GM21825 (cell line): ENCODE measurements around the gene FGF21.

Experiments
- ATAC-seq: cut with Tn5 transposase; IDR thresholded peaks from one replicate; pipeline ENCODE4 v1.9.1; 2021; ENCODE audit warnings: mild to moderate bottlenecking, moderate library complexity; ENCODE audit not compliant: unreplicated experiment

Gene FGF21

DNA sequence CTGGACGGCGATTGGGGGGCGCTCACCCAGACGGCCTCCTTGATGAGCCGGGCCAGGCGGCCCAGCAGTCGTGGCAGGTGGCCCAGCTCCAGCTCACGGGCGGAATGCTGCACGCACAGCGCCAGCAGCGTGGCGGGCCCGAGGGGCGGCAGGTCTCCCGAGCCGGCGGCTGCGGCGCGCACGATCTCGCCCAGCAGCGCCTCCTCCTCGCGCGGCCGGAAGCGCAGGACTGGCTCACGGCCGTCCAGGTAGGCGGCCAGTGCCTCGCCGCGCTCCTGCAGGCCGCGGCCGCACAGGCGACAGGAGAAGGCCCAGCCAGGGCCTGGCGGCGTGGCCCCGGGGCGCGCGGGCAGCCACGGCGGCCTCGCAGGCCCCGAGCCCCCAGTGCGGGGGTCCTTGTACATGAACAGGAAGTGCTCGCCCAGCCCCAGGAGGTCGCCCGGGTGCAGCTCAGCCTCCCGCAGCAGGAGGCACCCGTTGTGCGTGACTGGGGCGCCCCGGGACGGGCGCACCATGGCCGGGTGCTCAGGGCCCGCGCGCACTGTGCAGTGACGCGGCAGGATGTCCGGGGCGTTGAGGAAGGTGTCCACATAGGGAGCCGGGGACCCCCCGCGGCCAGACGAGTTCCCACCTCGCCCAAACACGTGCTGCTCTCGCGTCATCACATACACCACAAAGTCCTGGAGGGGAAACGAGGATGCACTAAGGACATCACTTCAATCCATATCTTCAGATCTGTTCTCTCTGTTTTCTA lies 26.2 kb upstream of the FGF21 start:
- ATAC-seq: no peak

DNA sequence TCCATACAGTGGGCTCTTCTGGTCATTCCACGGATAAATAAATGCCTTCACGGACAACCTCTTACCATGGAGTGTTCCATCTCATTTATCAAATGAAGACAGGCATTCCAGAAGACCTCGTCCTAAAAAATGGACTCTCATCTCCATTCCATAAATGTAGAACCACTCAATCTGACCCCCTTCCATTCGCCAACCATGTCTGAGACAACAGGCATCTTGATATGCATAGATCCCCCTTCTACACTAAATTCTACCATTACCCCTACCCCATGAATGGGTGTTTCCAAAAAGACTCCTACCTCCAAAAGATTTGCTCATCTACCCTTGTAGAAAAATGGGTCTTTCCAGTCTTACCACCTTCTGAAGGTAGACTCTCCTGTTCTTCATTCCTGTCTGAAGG lies 23.9 kb upstream of the FGF21 start:
- ATAC-seq: no peak

DNA sequence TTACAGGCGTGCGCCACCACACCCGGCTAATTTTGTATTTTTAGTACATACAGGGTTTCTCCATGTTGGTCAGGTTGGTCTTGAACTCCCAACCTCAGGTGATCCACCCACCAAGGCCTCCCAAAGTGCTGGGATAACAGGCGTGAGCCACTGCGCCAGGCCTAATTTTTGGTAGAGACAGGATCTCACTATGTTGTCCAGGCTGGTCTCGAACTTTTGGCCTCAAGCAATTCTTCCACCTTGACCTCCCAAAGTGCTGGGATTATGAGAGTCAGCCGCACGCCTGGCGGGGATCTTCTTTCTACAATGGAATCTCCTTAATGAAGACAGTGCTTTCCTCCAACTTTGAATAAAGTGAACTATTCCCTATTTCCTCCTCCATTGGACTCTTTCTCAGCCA lies 20.7 kb upstream of the FGF21 start:
- ATAC-seq: no peak

- no peak for ATAC-seq
Measured at GRCh38 chr19:48735031-48735615, 20.2 kb upstream of the FGF21 start.

DNA sequence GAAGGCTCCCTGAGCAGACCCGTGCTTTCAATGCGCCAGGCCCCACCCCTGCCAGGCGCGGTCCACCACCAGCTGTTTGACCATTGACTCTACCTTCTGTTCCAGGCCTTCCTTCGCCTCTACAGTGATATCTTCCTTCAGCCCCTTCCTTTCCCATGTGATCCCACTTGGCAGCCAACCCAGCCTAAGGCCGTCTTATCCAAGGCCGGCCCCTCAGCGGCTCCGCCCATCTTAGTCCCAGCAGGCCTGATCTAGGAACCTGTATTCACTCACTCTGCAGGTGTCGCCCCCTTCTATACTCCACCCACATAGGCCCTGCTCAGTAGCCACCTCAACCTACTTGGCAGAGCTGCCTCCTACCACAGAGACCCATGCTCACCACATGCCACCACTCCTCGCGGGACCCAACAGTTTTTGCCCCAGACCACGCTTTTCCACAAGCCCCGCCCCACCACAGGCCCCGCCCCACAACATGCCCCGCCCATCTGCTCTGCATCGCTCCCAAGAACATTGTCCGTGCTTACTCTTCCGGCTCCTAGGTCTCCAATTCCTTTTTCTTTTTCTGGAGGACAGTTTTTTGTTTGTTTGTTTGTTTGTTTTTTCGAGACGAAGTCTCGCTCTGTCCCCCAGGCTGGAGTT lies 17.8 kb upstream of the FGF21 start:
- no peak for ATAC-seq

GRCh38 chr19:48738557-48739403 lies 16.5 kb upstream of the FGF21 start:
- ATAC-seq: peak; percentile 78

- ATAC-seq: no peak
Measured at GRCh38 chr19:48739404-48740163, 15.7 kb upstream of the FGF21 start.

DNA sequence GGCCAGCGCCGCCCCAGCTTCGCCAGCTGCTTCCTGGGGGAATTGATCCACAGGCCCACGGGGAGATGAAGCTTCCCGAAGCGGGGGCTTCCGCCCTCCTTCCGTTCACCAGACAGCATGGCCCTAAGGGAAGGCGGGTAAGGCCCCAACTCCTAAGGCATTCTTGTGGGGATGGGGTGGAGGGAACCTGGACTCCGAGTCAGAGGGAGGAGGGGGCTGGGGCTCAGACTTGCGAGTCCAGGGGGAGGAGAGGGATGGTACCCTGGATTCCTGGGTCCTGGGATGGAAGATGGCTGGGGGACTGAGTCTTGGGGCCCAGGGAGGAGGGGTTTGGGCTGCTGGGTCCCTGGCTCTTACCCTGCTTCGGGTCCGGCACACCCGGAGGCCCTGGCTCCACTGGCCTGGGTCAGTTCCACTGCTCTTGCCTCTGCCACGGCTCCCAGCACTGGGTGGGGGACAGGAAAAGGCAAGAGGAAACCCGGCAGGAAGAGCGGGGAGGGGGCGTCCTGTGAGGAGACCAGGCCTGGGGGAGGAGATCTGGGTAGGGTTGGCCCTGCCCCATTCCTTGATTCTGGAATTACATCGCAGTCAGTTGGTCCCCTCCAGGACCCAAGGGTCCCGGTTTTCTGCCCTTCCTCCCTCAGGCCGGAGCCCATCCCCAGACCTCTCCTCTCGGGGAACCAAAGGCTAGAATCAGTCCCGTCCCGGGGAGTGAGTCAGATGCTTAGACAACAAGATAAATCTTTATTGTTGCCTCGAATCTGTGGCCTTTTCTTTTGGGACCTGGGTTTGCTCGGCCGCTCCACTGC lies 15.0 kb upstream of the FGF21 start, which contains the start of gene RASIP1:
Gene RASIP1, minus strand, starts transcription at position 447 of the 809 bp plus-strand sequence. Its CDS starts 328 bp downstream, at position 119.
- ATAC-seq: no peak

DNA sequence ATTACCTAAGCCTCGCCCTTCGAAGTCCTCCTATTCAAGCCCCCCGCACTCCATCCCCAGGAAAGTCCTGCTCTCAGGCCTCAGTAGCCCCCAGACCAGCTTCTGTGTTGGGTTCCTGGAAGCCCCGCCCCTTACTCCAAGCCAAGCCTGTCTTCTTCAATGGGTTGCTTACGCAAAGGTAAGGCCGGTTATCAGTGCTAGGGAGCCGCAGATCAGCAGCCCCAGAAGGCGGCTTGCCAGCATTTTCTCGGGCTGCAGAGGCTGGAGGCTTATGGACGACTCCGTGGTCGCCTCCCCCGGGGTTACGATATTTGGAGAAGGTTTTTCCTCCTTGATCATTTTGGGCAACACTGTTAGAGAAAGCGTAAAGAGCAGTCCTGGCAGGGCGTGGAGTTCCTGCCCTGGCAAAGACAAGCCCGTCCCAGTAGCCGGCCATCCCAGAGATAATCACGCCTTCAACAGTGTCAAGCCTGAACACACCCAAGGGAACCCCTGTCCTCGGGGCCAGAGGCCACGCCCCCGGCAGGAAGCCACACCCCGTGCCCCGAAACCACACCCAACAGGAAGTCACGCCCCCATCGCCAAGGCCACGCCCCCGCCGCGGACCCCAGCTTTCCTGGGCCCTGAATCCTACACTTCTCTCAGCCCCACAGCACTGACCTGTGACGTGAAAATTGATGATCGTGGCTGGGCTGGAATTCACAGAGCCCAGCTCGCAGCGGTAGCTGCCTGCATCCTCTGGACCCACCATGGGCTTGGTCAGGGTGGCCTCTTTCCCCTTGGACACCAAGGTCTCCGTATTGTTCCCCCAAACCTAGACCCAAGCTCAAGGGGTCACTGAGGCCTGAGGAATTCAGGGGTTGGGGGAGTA lies 14.0 kb upstream of the FGF21 start:
- ATAC-seq: no peak

DNA sequence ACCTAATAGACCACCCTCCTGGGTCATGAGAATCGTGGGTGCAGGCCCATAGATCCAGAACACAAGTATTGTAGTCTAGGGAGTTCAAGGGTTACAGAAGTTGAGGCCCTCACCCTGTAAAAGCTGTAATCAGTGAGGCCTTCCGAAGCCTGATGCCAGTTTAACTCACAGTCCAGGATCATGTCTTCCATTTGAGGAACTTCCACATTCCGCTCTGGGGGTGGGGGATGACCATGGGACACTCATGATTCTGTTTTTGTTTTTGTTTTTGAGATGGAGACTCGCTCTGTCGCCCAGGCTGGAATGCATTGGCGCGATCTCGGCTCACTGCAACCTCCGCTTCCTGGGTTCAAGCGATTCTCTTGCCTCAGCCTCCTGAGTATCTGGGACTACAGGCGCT lies 13.2 kb upstream of the FGF21 start:
- no peak for ATAC-seq

GRCh38 chr19:48745208-48745995 lies 9.9 kb upstream of the FGF21 start:
- ATAC-seq: no peak

DNA sequence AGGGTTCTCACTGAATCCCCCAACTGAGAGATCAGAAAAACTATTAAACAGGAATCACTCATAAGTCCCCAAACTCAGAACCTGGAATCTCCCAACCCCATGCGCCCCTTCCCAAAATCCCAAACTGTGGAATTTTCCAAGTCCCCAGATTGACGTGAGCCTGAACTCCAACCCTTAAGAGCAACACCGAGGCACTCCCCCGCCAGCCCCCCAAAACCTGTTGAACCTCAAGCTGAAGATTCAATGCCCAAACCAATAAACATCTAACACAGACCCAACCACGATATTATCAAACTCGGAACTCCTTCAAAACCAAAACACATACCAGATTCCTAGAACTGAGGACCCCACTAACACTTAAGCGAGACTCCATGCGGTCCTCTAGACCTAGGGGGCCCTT lies 9.2 kb upstream of the FGF21 start:
- ATAC-seq: no peak

- no peak for ATAC-seq
Measured at GRCh38 chr19:48746738-48747575, 8.4 kb upstream of the FGF21 start, which contains the start of gene IZUMO1. IZUMO1 (minus strand) TSS chr19:48746909; CDS start chr19:48745859, 1,050 bp downstream.

DNA sequence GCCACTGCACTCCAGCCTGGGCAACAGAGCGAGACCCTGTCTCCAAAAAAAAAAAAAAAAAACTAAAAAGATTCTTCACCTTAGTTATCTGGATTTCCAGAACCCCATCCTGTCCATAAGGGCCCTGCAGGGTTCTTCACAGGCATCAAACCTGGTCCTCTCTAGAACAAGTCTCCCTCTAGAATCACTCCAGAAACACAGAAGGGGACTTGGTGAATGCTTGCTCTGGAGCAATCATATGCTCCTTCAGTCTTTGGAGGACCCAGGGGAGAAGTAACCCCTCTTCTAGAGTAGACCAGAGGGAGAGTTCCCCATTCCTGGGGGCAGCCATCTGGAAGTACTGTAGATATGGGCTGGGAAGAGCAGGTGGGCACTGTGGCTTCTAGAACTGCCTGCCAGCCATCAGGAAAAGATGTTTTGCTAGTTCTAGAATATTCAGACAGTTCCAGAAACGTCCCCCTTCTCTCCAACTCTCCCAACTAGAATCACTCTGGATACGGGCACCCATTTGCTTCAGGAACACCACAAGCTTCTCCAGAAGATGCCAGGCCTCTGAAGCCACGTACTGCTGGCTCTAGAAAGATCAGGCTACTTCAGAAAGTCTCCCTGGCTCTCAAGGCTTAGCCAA lies 5.6 kb upstream of the FGF21 start:
- ATAC-seq: no peak

GRCh38 chr19:48750351-48750750 lies 5.0 kb upstream of the FGF21 start:
- no peak for ATAC-seq

DNA sequence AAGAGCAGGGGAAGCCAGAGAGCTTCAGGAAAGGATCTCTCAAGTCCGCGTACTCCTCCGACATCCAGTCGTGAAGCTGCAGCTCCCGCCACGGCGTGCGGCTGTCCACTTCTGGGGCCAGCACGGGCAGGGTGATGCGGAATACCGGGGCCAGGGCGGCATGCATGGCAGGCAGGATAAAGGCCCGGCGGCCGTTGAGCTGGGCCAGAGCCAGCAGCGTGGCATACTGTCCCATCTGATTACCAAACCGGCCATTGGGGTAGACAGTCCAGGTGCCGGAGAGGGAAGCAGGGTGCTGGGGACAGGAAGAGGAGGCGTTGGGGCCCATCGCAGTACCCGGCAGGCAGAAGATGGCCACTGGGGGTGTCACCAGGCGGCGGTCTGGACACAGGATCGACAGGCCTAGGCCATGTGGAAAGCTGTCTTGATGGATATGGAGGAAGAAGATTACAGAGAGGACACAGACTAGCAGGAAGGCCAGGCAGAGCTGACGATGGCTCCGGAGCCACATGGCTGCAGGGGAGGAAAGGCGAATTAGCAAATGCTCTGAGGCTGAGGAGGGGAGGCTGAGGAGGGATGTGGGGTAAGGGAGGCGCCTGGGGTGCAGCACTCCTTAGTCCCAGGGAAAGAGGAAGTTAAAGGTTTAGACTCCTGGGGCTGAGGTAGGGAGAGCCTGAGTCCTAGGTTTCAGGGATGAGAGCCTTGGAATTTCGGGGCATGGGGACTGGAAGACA lies 4.4 kb upstream of the FGF21 start:
- no peak for ATAC-seq
